Measurements from ENCODE around the gene PRDM10. TPM values are rescaled to one million over a fixed set of nuclear protein-coding genes. Genes with fewer than 3 reads are reported as not detected.
A peak's percentile ranks its signal among the peaks of the same experiment; 100 is the strongest.
"Not testable (repeated sequence)": the region's sequence is repeated elsewhere in the genome, so short reads cannot be mapped to it uniquely, and the experiment has no call there.

The PRDM10 gene
- polyA plus RNA-seq, 6 donors from 2014 or later = 2.2 to 4.5 (median 3.4) TPM; not detected in 1

- no peak overlapping the region for H3K4me3 Mint-ChIP-seq
- H3K36me3 Mint-ChIP-seq = peaks cover 0 to 15% of the 10 kb centered on the region in 2 donors
- H3K4me1 Mint-ChIP-seq = peaks cover 8 to 15% (median 11%) of the 10 kb centered on the region in 3 donors
- DNase-seq (no peak), ATAC-seq (ENCODE audit: low read depth in 2 of 2) (no peak)
- H3K27ac Mint-ChIP-seq = no peak overlapping the region
- peaks cover 8 to 11% (median 11%) of the 10 kb centered on the region in 3 donors for H3K27me3 Mint-ChIP-seq
- H3K9me3 Mint-ChIP-seq = no peaks in the 10 kb centered on the region
Observed at GRCh38 chr11:129987950-129988349, 14.7 kb downstream of the PRDM10 start.

- H3K4me1 Mint-ChIP-seq = peaks cover 3 to 11% (median 11%) of the 10 kb centered on the region in 3 donors
- peak overlapping the region in 1 of 8 donors; percentile 72 for H3K4me3 Mint-ChIP-seq
- DNase-seq (no peak), ATAC-seq (ENCODE audit: low read depth in 2 of 2) (no peak)
- H3K9me3 Mint-ChIP-seq = no peaks in the 10 kb centered on the region
- H3K27me3 Mint-ChIP-seq = peaks cover 8 to 11% (median 11%) of the 10 kb centered on the region in 3 donors
- peaks cover 0 to 15% of the 10 kb centered on the region in 2 donors for H3K36me3 Mint-ChIP-seq
- H3K27ac Mint-ChIP-seq = no peak overlapping the region
Observed at GRCh38 chr11:129985823-129986222, 16.8 kb downstream of the PRDM10 start.

GRCh38 chr11:129980086-129980485 lies 22.5 kb downstream of the PRDM10 start:
- Mint-ChIP-seq H3K9me3 (peaks cover 0 to 2% (median 0%) of the 10 kb centered on the region in 7 donors), H3K27ac (no peak overlapping the region), H3K27me3 (peaks cover 18 to 37% (median 23%) of the 10 kb centered on the region in 3 donors), H3K36me3 (peaks cover 24 to 25% of the 10 kb centered on the region in 2 donors), H3K4me1 (peaks cover 11 to 34% (median 14%) of the 10 kb centered on the region in 3 donors), H3K4me3 (no peak overlapping the region)
- DNase-seq (no peak), ATAC-seq (ENCODE audit: low read depth in 2 of 2) (no peak)

- no peak overlapping the region for H3K27ac Mint-ChIP-seq
Observed at GRCh38 chr11:129979046-129979605, 23.5 kb downstream of the PRDM10 start.

GRCh38 chr11:129978447-129978846 lies 24.2 kb downstream of the PRDM10 start:
- H3K36me3 Mint-ChIP-seq = peaks cover 20 to 24% of the 10 kb centered on the region in 2 donors
- peaks cover 0 to 2% (median 0%) of the 10 kb centered on the region in 7 donors for H3K9me3 Mint-ChIP-seq
- peaks cover 12 to 40% (median 24%) of the 10 kb centered on the region in 3 donors for H3K27me3 Mint-ChIP-seq
- DNase-seq = no peak
- ATAC-seq (ENCODE audit: low read depth in 2 of 2) = no peak
- no peak overlapping the region for H3K4me3 Mint-ChIP-seq
- no peak overlapping the region for H3K27ac Mint-ChIP-seq
- peaks cover 10 to 34% (median 17%) of the 10 kb centered on the region in 3 donors for H3K4me1 Mint-ChIP-seq

More at GRCh38 chr11:129979046-129979605, 23.5 kb downstream of the PRDM10 start:
- Mint-ChIP-seq H3K4me3 (peak overlapping the region in 1 of 8 donors; percentile 44), H3K4me1 (peaks cover 10 to 33% (median 11%) of the 10 kb centered on the region in 3 donors), H3K27me3 (peaks cover 13 to 38% (median 22%) of the 10 kb centered on the region in 3 donors), H3K9me3 (peaks cover 0 to 2% (median 0%) of the 10 kb centered on the region in 7 donors), H3K36me3 (peaks cover 22 to 24% of the 10 kb centered on the region in 2 donors)
- no peak for ATAC-seq (ENCODE audit: low read depth in 2 of 2)
- no peak for DNase-seq

GRCh38 chr11:129976328-129976727 lies 26.3 kb downstream of the PRDM10 start:
- DNase-seq (no peak), ATAC-seq (ENCODE audit: low read depth in 2 of 2) (no peak)
- no peak overlapping the region for H3K4me3 Mint-ChIP-seq
- peaks cover 0 to 2% (median 0%) of the 10 kb centered on the region in 7 donors for H3K9me3 Mint-ChIP-seq
- H3K27me3 Mint-ChIP-seq = peaks cover 17 to 40% (median 24%) of the 10 kb centered on the region in 3 donors
- H3K27ac Mint-ChIP-seq = no peak overlapping the region
- H3K36me3 Mint-ChIP-seq = peaks cover 20 to 24% of the 10 kb centered on the region in 2 donors
- peaks cover 23 to 47% (median 30%) of the 10 kb centered on the region in 3 donors for H3K4me1 Mint-ChIP-seq

GRCh38 chr11:129975543-129975942 lies 27.1 kb downstream of the PRDM10 start:
- H3K36me3 Mint-ChIP-seq = peaks cover 20 to 29% of the 10 kb centered on the region in 2 donors
- DNase-seq = no peak
- H3K4me1 Mint-ChIP-seq = peaks cover 23 to 44% (median 35%) of the 10 kb centered on the region in 3 donors
- no peak overlapping the region for H3K27ac Mint-ChIP-seq
- no peak for ATAC-seq (ENCODE audit: low read depth in 2 of 2)
- H3K9me3 Mint-ChIP-seq = peaks cover 0 to 2% (median 0%) of the 10 kb centered on the region in 7 donors
- peak overlapping the region in 1 of 8 donors; percentile 5 for H3K4me3 Mint-ChIP-seq
- peaks cover 17 to 40% (median 24%) of the 10 kb centered on the region in 3 donors for H3K27me3 Mint-ChIP-seq

- Mint-ChIP-seq H3K4me3 (peak overlapping the region in 1 of 8 donors; percentile 2), H3K4me1 (peaks cover 29 to 50% (median 43%) of the 10 kb centered on the region in 3 donors), H3K27me3 (peaks cover 18 to 43% (median 24%) of the 10 kb centered on the region in 3 donors), H3K27ac (no peak overlapping the region), H3K9me3 (peaks cover 0 to 2% (median 0%) of the 10 kb centered on the region in 7 donors), H3K36me3 (peaks cover 27 to 30% of the 10 kb centered on the region in 2 donors)
- ATAC-seq (ENCODE audit: low read depth in 2 of 2) = no peak
- DNase-seq = no peak
Observed at GRCh38 chr11:129974672-129975071, 28.0 kb downstream of the PRDM10 start.

- peaks cover 31 to 52% (median 45%) of the 10 kb centered on the region in 3 donors for H3K4me1 Mint-ChIP-seq
- H3K27ac Mint-ChIP-seq = peak overlapping the region in 2 of 6 donors; percentile 3 to 45
- no peak for DNase-seq
- peaks cover 27% of the 10 kb centered on the region in 2 donors for H3K36me3 Mint-ChIP-seq
- peak overlapping the region in 1 of 8 donors; percentile 11 for H3K4me3 Mint-ChIP-seq
- peaks cover 17 to 40% (median 24%) of the 10 kb centered on the region in 3 donors for H3K27me3 Mint-ChIP-seq
- peaks cover 0 to 2% (median 0%) of the 10 kb centered on the region in 7 donors for H3K9me3 Mint-ChIP-seq
- no peak for ATAC-seq (ENCODE audit: low read depth in 2 of 2)
Observed at GRCh38 chr11:129974237-129974636, 28.4 kb downstream of the PRDM10 start.

GRCh38 chr11:129973809-129974208 lies 28.8 kb downstream of the PRDM10 start:
- peaks cover 25 to 27% of the 10 kb centered on the region in 2 donors for H3K36me3 Mint-ChIP-seq
- ATAC-seq (ENCODE audit: low read depth in 2 of 2) (no peak), DNase-seq (no peak)
- peaks cover 31 to 53% (median 45%) of the 10 kb centered on the region in 3 donors for H3K4me1 Mint-ChIP-seq
- H3K9me3 Mint-ChIP-seq = peaks cover 0 to 2% (median 0%) of the 10 kb centered on the region in 7 donors
- peak overlapping the region in 1 of 8 donors; percentile 11 for H3K4me3 Mint-ChIP-seq
- H3K27me3 Mint-ChIP-seq = peaks cover 17 to 41% (median 24%) of the 10 kb centered on the region in 3 donors
- H3K27ac Mint-ChIP-seq = peak overlapping the region in 2 of 6 donors; percentile 3 to 45

GRCh38 chr11:129973068-129973467 lies 29.6 kb downstream of the PRDM10 start:
- H3K36me3 Mint-ChIP-seq = peaks cover 17 to 27% of the 10 kb centered on the region in 2 donors
- peak overlapping the region in 1 of 6 donors; percentile 22 for H3K27ac Mint-ChIP-seq
- ATAC-seq (ENCODE audit: low read depth in 2 of 2) = peak; percentile 94
- H3K9me3 Mint-ChIP-seq = peaks cover 0 to 2% (median 0%) of the 10 kb centered on the region in 7 donors
- H3K4me1 Mint-ChIP-seq = peaks cover 31 to 57% (median 45%) of the 10 kb centered on the region in 3 donors
- peaks cover 17 to 48% (median 32%) of the 10 kb centered on the region in 3 donors for H3K27me3 Mint-ChIP-seq
- peak overlapping the region; percentile 3 to 79 (median 61) for H3K4me3 Mint-ChIP-seq
- peak; percentile 45 for DNase-seq

GRCh38 chr11:129972611-129973010 lies 30.0 kb downstream of the PRDM10 start:
- Mint-ChIP-seq H3K4me3 (peak overlapping the region in 6 of 8 donors; percentile 52 to 79 (median 61)), H3K27me3 (peaks cover 17 to 52% (median 36%) of the 10 kb centered on the region in 3 donors), H3K4me1 (peaks cover 31 to 56% (median 45%) of the 10 kb centered on the region in 3 donors), H3K36me3 (peaks cover 13 to 22% of the 10 kb centered on the region in 2 donors), H3K27ac (peak overlapping the region in 3 of 6 donors; percentile 38 to 59 (median 38)), H3K9me3 (peaks cover 0 to 2% (median 0%) of the 10 kb centered on the region in 7 donors)
- DNase-seq (no peak), ATAC-seq (ENCODE audit: low read depth in 2 of 2) (no peak)

GRCh38 chr11:129971856-129972255 lies 30.8 kb downstream of the PRDM10 start:
- not testable (repeated sequence) for H3K4me3 Mint-ChIP-seq; DNase-seq; H3K9me3 Mint-ChIP-seq; ATAC-seq (ENCODE audit: low read depth in 2 of 2); H3K27ac Mint-ChIP-seq
- Mint-ChIP-seq H3K36me3 (peaks cover 10 to 16% of the 10 kb centered on the region in 2 donors), H3K4me1 (peaks cover 28 to 48% (median 43%) of the 10 kb centered on the region in 3 donors), H3K27me3 (peaks cover 17 to 46% (median 37%) of the 10 kb centered on the region in 3 donors)

Measured in naive B cell (primary cell).